Renal cortex interstitium (tissue), 11 donors: ENCODE results near the gene KRT79. TPM values are rescaled to one million over a fixed set of nuclear protein-coding genes. Genes with fewer than 3 reads are reported as not detected.
"Not testable (repeated sequence)": the region's sequence is repeated elsewhere in the genome, so short reads cannot be mapped to it uniquely, and the experiment has no call there.

Experiments
- DNase-seq, 11 donors: peaks; one replicate each; pipeline ENCODE4 v3.0.0-alpha.2; 2013; ENCODE audit warnings: low read depth in 9 of 11, low spot score in 4 of 11; ENCODE audit errors: extremely low read depth in 1 of 11
- polyA plus RNA-seq, 3 donors: library from polyadenylated mRNA; unstranded; fragments of 120-200 nt; gene quantifications; one replicate each; pipeline ENCODE4 v1.2.1, GENCODE V29; 2013; ENCODE audit not compliant: insufficient read length in 3 of 3

The KRT79 gene
- polyA plus RNA-seq, 3 donors, result not detected

DNA sequence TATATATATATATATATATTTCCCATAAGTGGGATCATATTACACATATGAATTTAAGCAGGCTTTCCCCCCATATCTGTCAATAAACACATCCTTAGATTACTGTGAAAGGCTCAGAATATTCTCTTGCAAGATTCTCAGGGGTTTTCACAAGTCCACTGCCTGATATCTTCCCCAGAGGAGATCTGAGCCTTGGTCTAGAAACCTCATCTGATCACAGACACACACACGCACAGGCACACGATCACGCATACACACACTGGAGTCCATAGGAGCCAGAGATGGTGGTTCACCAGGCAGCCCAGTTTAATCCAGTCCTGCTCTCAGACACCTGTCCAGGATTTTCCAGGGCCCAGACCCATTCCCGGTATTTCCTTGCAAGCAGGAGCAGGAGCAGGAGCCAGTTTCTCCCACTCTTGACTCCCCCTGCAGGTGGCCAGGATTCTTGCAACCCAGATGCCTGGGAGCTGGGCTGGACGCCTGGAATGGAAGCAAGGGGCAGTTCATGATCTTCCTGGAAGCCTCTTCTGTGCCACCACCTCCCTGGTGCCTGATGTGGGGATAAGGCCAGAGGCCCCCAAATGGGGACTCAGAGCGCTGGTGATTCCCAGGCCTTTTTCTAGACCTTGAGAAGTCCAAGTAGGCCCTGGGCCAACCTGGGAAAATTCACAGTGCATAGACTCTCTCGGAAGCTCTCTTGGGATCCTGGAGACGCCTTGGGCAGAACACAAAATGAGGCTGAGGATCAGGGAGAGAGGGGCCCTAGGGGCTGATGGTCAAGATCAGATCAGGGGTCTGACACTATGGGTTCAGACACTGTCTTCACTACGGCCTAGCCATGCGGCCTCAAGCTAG lies 31.2 kb upstream of the KRT79 start:
- peak in 5 of 11 donors; percentile 57 to 66 (median 60) for DNase-seq

DNA sequence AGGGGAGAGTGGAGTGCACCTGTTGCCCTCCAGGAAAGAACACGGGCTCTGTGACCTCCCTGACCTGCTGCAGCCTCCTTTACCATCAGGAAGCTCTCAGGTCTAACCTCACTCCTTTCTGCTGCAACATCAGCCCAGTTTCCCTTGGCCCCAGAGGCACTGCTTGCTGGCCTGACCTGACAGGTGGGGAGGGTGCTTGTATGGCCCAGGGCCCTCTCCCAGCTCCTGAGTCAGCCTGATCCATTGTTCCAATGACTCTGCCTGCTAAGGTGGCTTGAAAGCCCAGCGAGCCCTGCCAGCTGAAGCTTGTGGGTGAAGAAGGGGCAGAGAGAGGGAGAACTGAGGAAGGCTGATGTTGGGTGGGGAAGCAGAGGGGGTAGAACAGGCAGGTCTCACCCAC lies 27.9 kb upstream of the KRT79 start:
- DNase-seq, result no peak

DNA sequence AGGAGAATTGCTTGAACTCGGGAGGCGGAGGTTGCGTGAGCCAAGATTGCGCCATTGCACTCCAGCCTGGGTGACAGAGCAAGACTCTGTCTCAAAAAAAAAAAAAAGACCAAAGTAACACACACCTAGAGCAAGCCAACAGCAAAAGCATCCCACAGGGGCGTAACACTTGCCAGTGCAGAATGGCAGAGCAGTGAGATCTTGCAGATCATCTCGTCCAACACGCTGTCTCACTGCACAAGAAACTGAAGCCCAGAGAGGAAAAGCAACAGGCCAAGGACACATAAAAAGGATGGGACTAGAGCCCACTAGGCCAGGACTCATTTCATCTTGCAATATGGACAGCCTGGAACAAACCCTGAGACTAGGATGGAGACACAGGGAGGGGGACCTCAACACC lies 27.4 kb upstream of the KRT79 start:
- DNase-seq, result no peak

DNA sequence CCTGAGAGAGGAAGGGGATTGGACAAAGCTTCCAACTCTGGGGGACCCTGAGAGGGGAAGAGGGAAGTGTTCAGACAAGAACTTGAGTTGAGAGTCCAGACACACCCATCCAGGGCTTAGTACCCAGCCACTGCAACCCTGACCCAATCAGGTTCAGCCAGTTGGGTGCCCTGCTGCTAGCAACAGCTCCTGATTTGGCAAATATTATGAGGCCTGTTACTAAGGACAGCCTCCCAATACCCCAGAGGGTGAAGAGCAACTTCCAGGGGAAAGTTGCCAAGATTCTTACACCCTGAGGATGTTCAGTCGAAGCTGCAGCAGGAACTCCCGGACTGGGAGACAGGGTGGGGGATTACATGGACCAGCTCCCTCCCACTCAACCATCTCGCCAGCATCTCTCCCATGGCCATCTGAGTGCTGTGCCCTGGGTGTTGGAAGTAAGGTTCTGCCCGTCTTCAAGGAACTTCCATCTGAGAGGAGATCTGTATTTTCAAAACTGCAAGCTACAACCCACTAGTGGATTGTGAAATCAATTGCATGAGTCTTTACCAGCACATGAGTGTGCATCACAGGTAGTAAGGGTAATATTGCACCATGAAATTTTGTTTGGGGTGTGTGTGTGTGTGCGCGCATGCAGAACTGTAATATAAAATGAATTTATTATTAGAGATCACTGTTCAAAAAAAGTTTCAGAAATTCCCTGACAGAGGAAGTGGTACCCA lies 26.2 kb upstream of the KRT79 start:
- DNase-seq, result no peak

DNA sequence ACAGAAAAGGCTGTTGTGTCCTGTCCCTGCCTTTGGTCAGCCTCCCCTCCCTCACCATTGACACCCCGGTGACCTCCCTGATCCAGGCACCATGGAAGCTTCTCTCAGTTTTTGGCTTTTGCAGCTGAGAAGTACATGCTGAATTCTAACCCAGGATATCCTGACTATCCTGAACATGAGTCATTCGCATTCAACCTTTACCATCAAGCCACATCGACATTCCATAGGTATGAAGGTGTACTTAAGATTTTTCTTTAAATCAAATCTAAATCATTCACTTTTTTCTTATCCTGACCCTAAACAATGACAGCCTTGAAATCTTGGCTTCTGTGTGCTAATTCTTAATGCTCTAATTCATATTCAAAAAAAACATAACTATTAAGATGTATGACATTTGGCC lies 23.4 kb upstream of the KRT79 start:
- no peak for DNase-seq

DNA sequence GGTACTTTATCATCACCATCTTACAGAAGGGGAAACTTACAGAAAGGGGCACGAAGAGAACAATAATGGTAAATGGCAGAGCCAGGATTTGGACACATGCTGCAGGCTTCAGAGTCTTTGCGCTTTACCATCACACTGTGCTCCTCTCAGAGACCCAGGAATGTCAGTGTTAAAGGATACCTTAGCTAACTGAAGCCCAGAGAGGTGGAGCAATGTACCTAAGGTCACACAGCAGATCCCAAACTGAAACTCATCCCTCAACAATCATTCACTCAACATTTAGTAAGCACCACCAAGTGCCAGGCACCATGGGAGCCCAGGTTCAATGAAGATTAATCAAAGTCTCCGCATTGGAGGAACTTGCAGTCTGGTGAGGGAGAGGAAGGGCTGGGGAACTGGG lies 22.7 kb upstream of the KRT79 start:
- DNase-seq, result no peak

DNA sequence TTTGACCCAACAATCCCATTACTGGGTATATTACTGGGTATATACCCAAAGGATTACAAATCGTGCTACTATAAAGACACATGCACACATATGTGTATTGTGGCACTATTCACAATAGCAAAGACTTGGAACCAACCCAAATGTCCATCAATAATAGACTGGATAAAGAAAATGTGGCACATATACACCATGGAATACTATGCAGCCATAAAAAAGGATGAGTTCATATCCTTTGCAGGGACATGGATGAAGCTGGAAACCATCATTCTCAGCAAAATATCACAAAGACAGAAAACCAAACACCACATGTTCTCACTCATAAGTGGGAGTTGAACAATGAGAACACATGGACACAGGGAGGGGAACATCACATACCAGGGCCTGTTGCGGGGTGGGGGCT lies 22.0 kb upstream of the KRT79 start:
- DNase-seq, result not testable (repeated sequence)

DNA sequence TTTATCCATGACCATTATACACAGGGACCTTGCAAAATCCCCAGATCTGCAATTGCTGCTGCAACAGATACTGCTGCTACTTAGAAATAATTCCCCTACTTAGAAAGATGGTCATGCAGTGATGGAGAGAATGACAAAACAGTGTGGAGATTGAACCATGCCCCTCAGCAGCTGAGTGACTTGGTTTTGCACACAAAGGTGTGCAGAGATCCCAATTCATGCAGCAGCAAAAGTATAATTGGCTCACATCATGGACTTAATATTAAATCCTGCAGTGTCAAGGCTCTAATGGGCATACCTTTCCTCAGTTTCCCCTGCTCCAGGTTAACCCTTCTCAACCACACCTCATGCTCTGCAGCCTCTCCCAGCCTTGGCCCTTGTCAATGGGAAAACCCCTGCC lies 17.7 kb upstream of the KRT79 start:
- DNase-seq, result no peak

DNA sequence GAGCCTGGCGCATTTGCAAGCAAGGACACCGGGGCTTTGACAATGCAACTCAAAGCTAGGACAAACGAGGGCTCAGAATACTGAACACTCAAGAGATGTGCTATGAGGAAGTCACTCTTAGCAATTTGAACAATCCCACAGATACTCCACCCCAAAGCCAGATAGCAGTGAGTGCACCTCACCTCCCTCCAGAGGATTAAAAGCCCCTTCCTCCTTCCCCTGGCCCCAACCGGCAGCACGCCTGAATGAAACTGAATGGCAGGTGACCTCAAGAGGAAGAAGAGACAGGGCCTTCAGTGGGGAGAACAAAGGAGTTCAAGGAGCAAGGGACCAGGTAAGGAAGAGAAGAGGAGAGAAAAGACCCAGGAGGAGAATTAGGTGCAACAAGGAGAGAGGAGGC lies 16.6 kb upstream of the KRT79 start:
- no peak for DNase-seq

DNA sequence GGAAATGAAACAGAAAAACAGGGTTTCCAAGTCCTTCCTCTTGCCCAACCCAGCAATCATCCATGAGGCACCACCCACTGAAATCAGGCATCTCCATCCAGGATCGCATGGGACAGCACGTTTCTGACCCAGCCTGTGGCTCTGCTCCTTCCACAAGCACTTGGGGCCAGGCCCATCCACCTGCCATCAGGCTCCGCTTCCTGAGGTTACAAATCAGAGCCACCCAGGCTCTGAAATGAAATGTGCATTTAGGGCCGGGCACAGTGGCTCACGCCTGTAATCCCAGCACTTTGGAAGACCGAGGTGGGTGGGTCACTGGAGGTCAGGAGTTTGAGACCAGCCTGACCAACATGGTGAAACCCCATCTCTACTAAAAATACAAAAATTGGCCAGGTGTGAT lies 15.4 kb upstream of the KRT79 start:
- DNase-seq, result no peak

DNA sequence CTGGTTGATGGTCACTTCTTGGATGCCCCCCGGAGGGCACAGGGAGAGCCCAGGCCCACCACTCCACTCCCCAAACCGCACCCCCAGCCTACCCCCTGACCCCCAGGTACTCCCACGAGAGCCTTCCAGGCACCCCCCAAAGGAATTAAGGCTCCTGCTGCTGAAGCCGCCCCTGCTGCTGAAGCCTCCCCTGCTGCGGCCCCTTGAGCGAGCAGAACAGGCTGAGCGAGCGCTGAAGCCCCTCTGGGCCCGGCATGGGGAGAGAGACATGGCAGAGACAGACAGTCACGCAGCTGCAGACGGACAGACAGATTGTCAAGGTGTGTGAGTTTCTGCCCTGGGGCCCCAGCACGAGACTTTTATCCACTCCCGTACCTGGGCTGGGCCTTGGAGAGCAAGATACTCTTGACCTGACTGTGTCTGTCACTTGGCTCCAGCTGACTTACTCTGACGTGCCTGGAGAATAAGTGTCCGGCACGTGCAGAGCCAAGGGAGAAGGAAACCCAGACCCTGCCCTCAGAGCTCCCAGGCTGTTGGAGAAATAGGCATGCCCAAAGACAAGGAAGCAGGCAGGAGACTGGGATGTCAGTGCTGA lies 14.6 kb upstream of the KRT79 start, which contains the start of gene KRT78:
KRT78 (minus strand) TSS at position 334 of the 595 bp plus-strand sequence; CDS start at position 270, 64 bp downstream.
- no peak for DNase-seq

DNA sequence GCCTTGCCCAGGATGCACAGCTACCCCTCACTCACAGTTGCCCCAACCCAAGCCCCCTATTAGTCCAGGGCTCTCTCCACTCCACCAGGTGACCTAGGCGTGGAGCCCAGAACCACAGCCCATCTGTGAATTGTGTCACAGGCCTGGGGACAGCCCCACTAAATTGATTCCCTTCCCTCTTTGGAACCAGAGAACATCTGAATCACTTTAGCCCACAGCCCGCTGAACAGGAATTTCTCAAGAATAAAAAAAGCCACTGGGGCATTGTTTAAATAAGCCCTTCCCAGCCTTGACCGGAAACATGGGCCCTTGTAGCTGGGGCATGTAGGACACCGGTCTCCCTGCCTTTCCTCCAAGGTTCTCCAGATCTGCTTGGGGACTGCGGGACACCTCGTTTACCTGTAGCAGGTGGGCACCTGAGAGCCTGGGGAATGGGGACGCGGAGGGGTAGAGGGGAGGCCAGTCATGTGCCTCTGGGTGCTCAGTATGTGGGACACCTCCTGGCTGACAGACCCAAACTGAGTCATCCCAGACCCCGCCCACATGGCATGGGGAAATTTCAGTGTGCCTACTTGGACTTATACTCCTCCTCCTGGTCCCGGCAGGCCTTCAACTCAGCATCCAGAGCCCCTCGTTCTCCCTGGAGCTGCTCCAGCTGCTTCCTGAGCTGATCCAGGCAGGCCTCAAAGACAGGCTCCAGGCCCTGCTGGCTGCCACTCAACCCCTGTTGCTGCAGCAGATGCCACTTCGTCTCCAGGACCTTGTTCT lies 13.4 kb upstream of the KRT79 start:
- DNase-seq, result no peak

DNA sequence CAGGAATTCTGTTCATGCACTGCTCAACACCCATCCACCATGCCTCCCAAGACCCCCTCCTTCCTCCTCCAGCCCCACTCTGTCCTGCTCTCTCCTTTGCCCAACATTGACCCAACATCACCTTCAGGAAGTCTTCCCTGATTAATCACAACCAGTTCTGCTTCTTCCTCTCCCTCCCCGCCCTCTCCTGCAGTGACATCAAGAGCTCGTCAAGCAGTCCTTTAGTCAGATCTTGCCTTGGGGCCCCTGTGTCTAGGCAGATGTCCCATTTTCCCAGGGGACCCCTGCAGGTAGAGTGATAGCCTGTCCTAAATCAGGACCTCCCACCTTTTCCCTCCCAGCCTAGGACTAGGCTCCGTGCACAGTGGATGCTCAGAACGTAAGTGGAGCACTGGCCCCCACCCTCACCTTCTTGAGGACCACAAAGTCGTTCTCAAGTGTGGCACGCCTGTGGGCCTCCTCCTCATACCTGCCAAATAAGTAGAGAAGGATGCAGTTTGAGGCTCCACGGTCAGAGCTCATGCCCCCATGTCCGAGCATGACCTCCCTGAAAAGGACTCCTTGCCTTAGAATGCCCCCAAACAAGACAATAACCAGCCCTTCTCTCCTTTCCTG lies 12.4 kb upstream of the KRT79 start:
- DNase-seq, result no peak

DNA sequence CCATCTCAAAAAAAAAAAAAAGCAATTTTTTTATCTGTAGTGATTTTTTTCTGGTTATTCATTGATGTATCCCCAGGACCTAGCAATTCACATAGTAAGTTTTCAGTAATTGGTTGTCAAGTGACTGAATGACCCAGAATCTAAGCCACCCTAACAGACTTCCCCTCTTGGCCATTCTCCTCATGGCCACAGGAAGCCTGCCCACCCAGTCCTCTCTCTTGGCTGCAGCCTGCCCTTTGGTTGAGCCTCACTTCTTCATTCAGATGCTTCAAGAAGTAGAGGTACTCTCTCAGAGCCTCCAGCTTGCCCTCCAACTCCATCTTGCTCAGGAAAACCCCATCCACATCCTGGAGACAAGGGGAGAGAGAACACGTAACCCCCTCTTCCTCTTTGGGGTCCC lies 11.8 kb upstream of the KRT79 start:
- no peak for DNase-seq

DNA sequence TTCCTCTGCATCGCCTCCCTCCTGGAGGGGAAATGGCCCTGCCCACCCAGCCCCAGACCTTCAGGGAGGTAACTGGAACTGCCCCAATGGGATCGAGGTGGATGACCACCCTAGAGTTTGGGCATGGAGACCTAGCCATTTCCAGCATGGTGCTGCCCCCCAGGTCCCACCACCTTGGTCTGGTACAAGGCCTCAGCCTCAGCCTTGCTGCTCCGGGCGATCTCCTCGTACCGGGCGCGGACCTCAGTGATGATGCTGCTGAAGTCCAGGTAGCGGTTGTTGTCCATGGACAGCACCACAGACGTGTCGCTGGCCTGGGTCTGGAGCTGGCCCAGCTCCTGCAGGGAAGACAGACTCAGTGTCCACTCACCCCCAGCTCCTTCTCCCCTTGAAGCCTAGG lies 10.3 kb upstream of the KRT79 start:
- no peak for DNase-seq

DNA sequence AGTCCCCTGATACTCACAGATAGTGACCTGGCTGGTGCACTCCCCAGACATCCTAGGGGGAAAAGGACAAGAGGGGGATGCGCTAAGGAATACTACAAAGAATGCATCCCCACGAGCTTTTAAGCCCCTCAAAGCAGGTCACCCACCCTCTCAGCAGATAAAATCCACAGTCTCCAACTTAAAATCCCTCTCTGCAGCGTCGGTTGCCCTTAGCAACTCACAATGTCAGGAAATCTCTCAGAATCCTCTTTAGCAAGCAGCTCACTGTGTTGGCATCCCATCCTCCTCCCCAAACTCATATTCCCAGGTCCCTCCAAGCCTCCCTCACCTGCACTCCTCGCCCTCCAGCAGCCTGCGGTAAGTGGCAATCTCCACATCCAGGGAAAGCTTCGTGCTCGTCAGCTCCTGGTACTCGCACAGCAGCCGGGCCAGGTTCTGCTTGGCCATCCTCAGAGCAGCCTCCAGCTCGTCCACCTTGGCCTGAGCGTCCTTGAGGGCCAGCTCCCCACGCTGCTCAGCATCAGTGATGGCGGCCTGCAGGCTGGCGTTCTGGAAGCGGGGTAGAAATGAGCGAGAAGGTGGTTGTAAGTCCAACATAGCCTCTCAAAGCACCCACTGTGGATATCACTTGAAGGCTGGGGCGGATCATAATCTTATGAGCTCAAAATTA lies 5.5 kb upstream of the KRT79 start:
- DNase-seq, result no peak

DNA sequence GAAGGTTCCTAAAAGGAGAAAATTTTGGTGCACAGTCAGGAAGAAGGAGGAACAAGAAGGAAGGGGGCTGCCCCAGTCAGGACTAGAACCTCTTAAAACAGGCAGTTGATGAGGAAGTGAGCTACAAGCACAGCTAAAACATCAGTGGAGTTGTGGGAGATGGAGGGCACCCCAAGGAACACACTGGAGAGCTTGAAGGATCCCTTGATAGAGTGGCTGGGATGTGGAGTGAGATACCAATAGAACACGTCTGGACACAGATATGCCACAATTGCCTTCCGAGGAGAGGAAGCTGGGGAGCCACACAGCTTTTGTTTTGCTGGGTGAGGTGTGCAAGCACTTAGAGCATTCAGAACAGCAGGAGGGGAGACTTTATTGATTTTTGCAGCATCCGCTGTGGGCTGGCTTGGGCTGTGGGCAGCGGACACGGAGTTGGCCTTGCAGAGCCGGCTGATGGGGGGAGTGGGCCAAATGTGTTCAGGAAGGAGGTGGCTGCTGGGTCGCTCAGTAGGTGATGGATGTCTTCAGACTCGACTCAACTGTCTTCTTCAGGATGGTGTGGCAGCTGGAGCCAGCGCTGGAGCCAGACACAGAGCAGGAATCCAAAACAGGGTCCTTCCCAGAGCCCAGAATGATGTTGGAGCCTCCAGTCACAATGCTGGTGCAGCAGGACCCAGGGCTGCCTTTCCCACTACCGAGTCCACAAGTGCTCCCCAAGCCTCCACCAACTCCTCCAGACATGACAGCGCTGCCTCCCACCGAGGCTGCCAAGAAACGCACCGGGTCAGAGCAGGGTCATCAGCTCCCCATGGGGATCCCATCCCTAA lies 4.7 kb upstream of the KRT79 start:
- no peak for DNase-seq
